SK-N-MC (cell line): ENCODE results near the gene DNER.

Source experiments
- DNase-seq: peaks from one replicate; pipeline ENCODE4 v3.0.0-alpha.2; 2011; ENCODE audit warnings: low read depth, low spot score
- H3K27ac ChIP-seq: fragments of 200-600 bp; sonication (generic); 2 replicates; pipeline ENCODE4 v1.5.1; 2016; ENCODE audit warnings: mixed run types
- H3K36me3 ChIP-seq: fragments of 200-600 bp; sonication (generic); 2 replicates; pipeline ENCODE4 v1.6.1; 2017; ENCODE audit warnings: antibody characterized with exemption, low read length, mixed read lengths; ENCODE audit not compliant: insufficient read depth
- H3K4me3 ChIP-seq: fragments of 200-600 bp; sonication (generic); 2 replicates; pipeline ENCODE4 v1.5.1; 2016
- H3K9ac ChIP-seq: fragments of 200-600 bp; sonication (generic); 2 replicates; pipeline ENCODE4 v1.8.0; 2017; ENCODE audit warnings: mixed run types, mixed read lengths; ENCODE audit not compliant: insufficient read length
- H3K9me3 ChIP-seq: fragments of 200-600 bp; sonication (generic); 2 replicates; pipeline ENCODE4 v1.6.1; 2017; ENCODE audit warnings: low read depth, mild to moderate bottlenecking, antibody characterized with exemption, low read length, moderate library complexity, mixed read lengths
- EZH2 ChIP-seq: fragments of 200-600 bp; sonication (generic); IDR thresholded peaks from one replicate; pipeline ENCODE4 v1.6.1; 2017; ENCODE audit warnings: antibody characterized with exemption
- FOXP2 ChIP-seq: optimal IDR thresholded peaks from 2 replicates; pipeline ENCODE3; 2011; ENCODE audit warnings: mild to moderate bottlenecking, moderate library complexity; ENCODE audit not compliant: insufficient read depth; ENCODE audit errors: extremely low read length, control extremely low read depth
- POLR2AphosphoS5 ChIP-seq: IDR thresholded peaks from 2 replicates; pipeline ENCODE4 v1.6.1; 2012; ENCODE audit warnings: mild to moderate bottlenecking, low read depth, low read length, borderline replicate concordance

Gene DNER

GRCh38 chr2:229447227-229447626 is 267.1 kb downstream of the DNER start:
- Histone ChIP-seq H3K9me3 (no peaks in the 10 kb centered on the region), H3K9ac (no peak overlapping the region), H3K4me3 (no peak overlapping the region), H3K27ac (no peak overlapping the region), H3K36me3 (no peaks in the 10 kb centered on the region)
- DNase-seq: no peak
- TF ChIP-seq FOXP2 (no peak), POLR2AphosphoS5 (no peak), EZH2 (no peak)

GRCh38 chr2:229446350-229446749 is 268.0 kb downstream of the DNER start:
- no peak for TF ChIP-seq POLR2AphosphoS5
- no peak for TF ChIP-seq EZH2
- no peak for TF ChIP-seq FOXP2
- Histone ChIP-seq H3K9me3 (no peaks in the 10 kb centered on the region), H3K36me3 (no peaks in the 10 kb centered on the region), H3K4me3 (no peak overlapping the region), H3K9ac (no peak overlapping the region), H3K27ac (no peak overlapping the region)
- DNase-seq: no peak

GRCh38 chr2:229445501-229446211 is 268.7 kb downstream of the DNER start:
- DNase-seq: no peak
- Histone ChIP-seq H3K27ac (no peak overlapping the region), H3K9me3 (no peaks in the 10 kb centered on the region), H3K9ac (no peak overlapping the region), H3K4me3 (no peak overlapping the region), H3K36me3 (no peaks in the 10 kb centered on the region)
- TF ChIP-seq EZH2 (no peak), POLR2AphosphoS5 (no peak), FOXP2 (no peak)

GRCh38 chr2:229445019-229445418 is 269.3 kb downstream of the DNER start:
- H3K9ac ChIP-seq: no peak overlapping the region
- H3K27ac ChIP-seq: no peak overlapping the region
- no peaks in the 10 kb centered on the region for H3K9me3 ChIP-seq
- no peak for TF ChIP-seq EZH2
- no peak for TF ChIP-seq FOXP2
- TF ChIP-seq POLR2AphosphoS5: no peak
- DNase-seq: no peak
- no peak overlapping the region for H3K4me3 ChIP-seq
- no peaks in the 10 kb centered on the region for H3K36me3 ChIP-seq

GRCh38 chr2:229443546-229444268 is 270.6 kb downstream of the DNER start:
- no peaks in the 10 kb centered on the region for H3K9me3 ChIP-seq
- no peak for TF ChIP-seq POLR2AphosphoS5
- no peak for TF ChIP-seq FOXP2
- TF ChIP-seq EZH2: no peak
- no peaks in the 10 kb centered on the region for H3K36me3 ChIP-seq
- H3K9ac ChIP-seq: no peak overlapping the region
- H3K27ac ChIP-seq: no peak overlapping the region
- H3K4me3 ChIP-seq: no peak overlapping the region
- DNase-seq: no peak

GRCh38 chr2:229443141-229443540 is 271.2 kb downstream of the DNER start:
- no peak for DNase-seq
- Histone ChIP-seq H3K4me3 (no peak overlapping the region), H3K9ac (no peak overlapping the region), H3K9me3 (no peaks in the 10 kb centered on the region), H3K27ac (no peak overlapping the region), H3K36me3 (no peaks in the 10 kb centered on the region)
- TF ChIP-seq POLR2AphosphoS5 (no peak), FOXP2 (no peak), EZH2 (no peak)

- Histone ChIP-seq H3K9ac (no peak overlapping the region), H3K36me3 (no peaks in the 10 kb centered on the region), H3K4me3 (no peak overlapping the region), H3K9me3 (no peaks in the 10 kb centered on the region), H3K27ac (no peak overlapping the region)
- no peak for DNase-seq
- TF ChIP-seq FOXP2: no peak
- no peak for TF ChIP-seq EZH2
- no peak for TF ChIP-seq POLR2AphosphoS5
These were observed 275.8 kb downstream of the DNER start for GRCh38 chr2:229438430-229439159.

GRCh38 chr2:229437467-229437866 is 276.9 kb downstream of the DNER start:
- TF ChIP-seq POLR2AphosphoS5 (no peak), FOXP2 (no peak), EZH2 (no peak)
- H3K9me3 ChIP-seq: no peaks in the 10 kb centered on the region
- no peak overlapping the region for H3K27ac ChIP-seq
- H3K36me3 ChIP-seq: no peaks in the 10 kb centered on the region
- H3K9ac ChIP-seq: no peak overlapping the region
- H3K4me3 ChIP-seq: no peak overlapping the region
- DNase-seq: no peak

- H3K4me3 ChIP-seq: no peak overlapping the region
- no peak for TF ChIP-seq POLR2AphosphoS5
These were observed 280.2 kb downstream of the DNER start for GRCh38 chr2:229434187-229434586.

More at GRCh38 chr2:229434187-229434586, 280.2 kb downstream of the DNER start:
- H3K9me3 ChIP-seq: no peaks in the 10 kb centered on the region
- no peaks in the 10 kb centered on the region for H3K36me3 ChIP-seq
- no peak overlapping the region for H3K9ac ChIP-seq
- H3K27ac ChIP-seq: no peak overlapping the region
- no peak for DNase-seq
